Left lung (tissue), 10 donors: Measurements from ENCODE around the gene SMIM32. TPM values are rescaled to one million over a fixed set of nuclear protein-coding genes. Genes with fewer than 3 reads are reported as not detected.

Experiments
- ATAC-seq: fragments of 200-7000 bp; cut with Tn5 transposase; one replicate; pipeline ENCODE4 v1.9.1; 2020; ENCODE audit warnings: moderate library complexity
- DNase-seq, 4 donors: peaks; one replicate each; pipeline ENCODE4 v3.0.0-alpha.2; 2013 to 2020
- H3K27ac ChIP-seq, 2 donors: fragments of 200-600 bp; sonication (generic) in 1 of 2; one replicate each; pipeline versions ENCODE4 v1.5.0 to v1.8.0; 2020 to 2021
- H3K27me3 ChIP-seq, 2 donors: fragments of 200-600 bp; sonication (generic) in 1 of 2; one replicate each; pipeline versions ENCODE4 v1.5.0 to v1.8.0; 2020 to 2021
- H3K36me3 ChIP-seq, 2 donors: fragments of 200-600 bp; sonication (generic) in 1 of 2; one replicate each; pipeline versions ENCODE4 v1.5.0 to v1.8.0; 2020 to 2021
- H3K4me1 ChIP-seq, 2 donors: fragments of 200-600 bp; one replicate each; pipeline ENCODE4 v1.8.0; 2021
- H3K4me3 ChIP-seq, 2 donors: fragments of 200-600 bp; sonication (generic) in 1 of 2; one replicate each; pipeline versions ENCODE4 v1.5.0 to v1.8.0; 2020 to 2021; ENCODE audit warnings: mild to moderate bottlenecking in 1 of 2
- H3K9me3 ChIP-seq, 2 donors: fragments of 200-600 bp; sonication (generic) in 1 of 2; one replicate each; pipeline versions ENCODE4 v1.5.0 to v1.8.0; 2020 to 2021
- intact Hi-C, 2 donors: fragments of 100-400 bp; cut with DNase I; formaldehyde crosslinking; loops; one replicate each; pipeline versions ENCODE4 v1.11.2 to v1.14.2; 2022
- polyA plus RNA-seq, 6 donors: library from polyadenylated mRNA; unstranded; fragments of 120-200 nt; gene quantifications; one replicate each; pipeline ENCODE4 v1.2.1, GENCODE V29; 2013; ENCODE audit not compliant: insufficient read length in 6 of 6
- total RNA-seq, 2 donors: library from RNA; stranded (reverse); fragmentation: NEBNext Ultra II Directional; extraction: Animal tissue kit (Norgen Biotek cat#: 25700); gene quantifications; one replicate each; pipeline ENCODE4 v1.2.1, GENCODE V29; 2021
- TF ChIP-seq, protein P1 (sequence below), 2 donors: fragments of 200-600 bp; sonication (generic) in 1 of 2; IDR thresholded peaks; one replicate each; pipeline versions ENCODE4 v1.5.0 to v1.8.0; 2021; ENCODE audit warnings: antibody characterized with exemption in 2 of 2
- donor health status: DM: no; HTN: yes; CAD: no.
- donor health status: DM: no; HTN: no; CAD: no.

The SMIM32 gene
- total and polyA plus RNA-seq, 8 donors: 0.23 to 0.61 (median 0.49) TPM; not detected in 2

DNA sequence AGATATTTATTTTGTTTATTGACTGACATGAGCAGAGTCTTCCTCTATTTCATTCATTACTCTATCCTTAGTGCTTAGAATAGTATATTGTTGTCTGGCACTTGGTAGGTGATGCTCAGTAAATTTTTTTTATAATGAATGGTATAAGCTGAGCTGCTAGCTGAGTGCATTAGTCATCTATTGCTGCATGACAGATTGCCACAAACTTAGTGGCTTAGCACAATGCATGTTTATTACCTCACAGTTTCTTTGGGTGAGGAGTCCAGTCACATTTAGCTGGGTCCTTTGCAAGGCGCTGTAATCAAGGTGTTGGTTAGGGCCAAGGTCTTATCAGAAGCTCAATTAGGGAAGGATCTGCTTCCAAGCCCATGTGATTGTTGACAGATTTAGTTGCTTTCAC is 37.2 kb downstream of the SMIM32 start:
- Histone ChIP-seq H3K27me3 (no peaks in the 10 kb centered on the region), H3K9me3 (no peaks in the 10 kb centered on the region), H3K4me3 (no peak overlapping the region), H3K36me3 (peaks cover 0 to 40% of the 10 kb centered on the region in 2 donors), H3K27ac (no peak overlapping the region), H3K4me1 (peaks cover 0 to under 1% of the 10 kb centered on the region in 2 donors)
- ATAC-seq: no peak
- intact Hi-C loops: no loop called here
- DNase-seq: no peak
- TF ChIP-seq, protein P1, sequence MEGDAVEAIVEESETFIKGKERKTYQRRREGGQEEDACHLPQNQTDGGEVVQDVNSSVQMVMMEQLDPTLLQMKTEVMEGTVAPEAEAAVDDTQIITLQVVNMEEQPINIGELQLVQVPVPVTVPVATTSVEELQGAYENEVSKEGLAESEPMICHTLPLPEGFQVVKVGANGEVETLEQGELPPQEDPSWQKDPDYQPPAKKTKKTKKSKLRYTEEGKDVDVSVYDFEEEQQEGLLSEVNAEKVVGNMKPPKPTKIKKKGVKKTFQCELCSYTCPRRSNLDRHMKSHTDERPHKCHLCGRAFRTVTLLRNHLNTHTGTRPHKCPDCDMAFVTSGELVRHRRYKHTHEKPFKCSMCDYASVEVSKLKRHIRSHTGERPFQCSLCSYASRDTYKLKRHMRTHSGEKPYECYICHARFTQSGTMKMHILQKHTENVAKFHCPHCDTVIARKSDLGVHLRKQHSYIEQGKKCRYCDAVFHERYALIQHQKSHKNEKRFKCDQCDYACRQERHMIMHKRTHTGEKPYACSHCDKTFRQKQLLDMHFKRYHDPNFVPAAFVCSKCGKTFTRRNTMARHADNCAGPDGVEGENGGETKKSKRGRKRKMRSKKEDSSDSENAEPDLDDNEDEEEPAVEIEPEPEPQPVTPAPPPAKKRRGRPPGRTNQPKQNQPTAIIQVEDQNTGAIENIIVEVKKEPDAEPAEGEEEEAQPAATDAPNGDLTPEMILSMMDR (IDR thresholded peaks at IDR 0.05): no peak

DNA sequence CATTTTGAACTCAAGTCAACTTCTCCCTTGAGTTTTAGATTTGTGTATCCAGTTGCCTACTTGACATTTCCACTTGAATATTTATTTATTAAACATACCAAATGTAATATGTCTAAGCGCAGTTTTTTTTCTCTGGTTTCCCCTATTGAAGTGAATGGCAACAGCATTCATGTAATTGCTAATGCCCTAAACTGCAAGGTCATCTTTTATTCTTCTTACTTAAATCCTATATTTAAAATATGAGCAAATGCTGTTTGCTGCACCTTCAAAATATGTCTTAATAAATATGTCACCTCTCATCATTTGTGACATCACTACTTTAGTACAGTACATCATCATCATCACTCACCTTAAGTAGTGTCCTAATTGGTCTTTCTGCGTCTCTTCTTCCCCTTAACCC is 37.9 kb downstream of the SMIM32 start:
- ATAC-seq (no peak), DNase-seq (no peak)
- no peaks in the 10 kb centered on the region for H3K9me3 ChIP-seq
- peaks cover 0 to 40% of the 10 kb centered on the region in 2 donors for H3K36me3 ChIP-seq
- H3K4me3 ChIP-seq: no peak overlapping the region
- no peak overlapping the region for H3K27ac ChIP-seq
- intact Hi-C loops: no loop called here
- H3K27me3 ChIP-seq: no peaks in the 10 kb centered on the region
- H3K4me1 ChIP-seq: peaks cover 0 to 7% of the 10 kb centered on the region in 2 donors
- TF ChIP-seq, protein P1 (IDR thresholded peaks at IDR 0.05): no peak

DNA sequence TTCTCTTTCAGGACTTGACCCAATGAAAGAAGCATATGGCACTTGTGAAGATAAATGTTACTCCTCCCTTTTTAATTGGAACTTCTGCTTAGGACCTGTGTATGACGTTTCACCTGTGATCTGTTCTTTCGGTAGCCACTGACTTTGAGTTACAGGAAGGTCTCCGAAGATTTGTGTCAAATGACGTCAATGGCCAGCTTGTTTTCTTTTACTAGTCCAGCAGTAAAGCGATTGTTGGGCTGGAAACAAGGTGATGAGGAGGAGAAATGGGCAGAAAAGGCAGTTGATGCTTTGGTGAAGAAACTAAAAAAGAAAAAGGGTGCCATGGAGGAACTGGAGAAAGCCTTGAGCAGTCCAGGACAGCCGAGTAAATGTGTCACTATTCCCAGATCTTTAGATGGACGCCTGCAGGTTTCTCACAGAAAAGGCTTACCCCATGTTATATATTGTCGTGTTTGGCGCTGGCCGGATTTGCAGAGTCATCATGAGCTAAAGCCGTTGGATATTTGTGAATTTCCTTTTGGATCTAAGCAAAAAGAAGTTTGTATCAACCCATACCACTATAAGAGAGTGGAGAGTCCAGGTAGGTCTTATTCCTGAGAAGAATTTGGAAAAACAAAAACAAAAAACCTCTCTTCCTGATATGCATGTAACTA is 39.3 kb downstream of the SMIM32 start:
- no peak for ATAC-seq
- intact Hi-C loops: no loop called here
- TF ChIP-seq, protein P1 (IDR thresholded peaks at IDR 0.05): no peak

DNA sequence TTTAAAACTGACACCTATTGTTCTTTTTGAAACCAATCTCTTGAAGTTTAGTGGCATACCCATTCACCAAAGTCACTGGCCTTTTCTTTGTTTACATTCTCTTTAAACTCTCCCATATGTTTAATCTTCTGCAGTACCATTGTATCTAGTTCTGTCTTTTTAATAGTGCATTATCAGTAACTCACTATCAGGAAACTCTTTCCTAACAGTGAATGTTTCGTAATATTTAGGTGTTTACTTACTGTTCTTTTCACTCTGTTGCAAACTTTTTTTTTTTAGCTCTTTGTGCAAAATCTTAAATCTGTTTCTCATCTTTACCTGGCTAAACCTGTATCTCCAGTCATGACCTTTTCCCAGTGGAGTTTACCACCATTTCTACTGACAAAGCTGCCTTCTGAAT is 43.1 kb downstream of the SMIM32 start:
- TF ChIP-seq, protein P1 (IDR thresholded peaks at IDR 0.05): no peak
- no peak for DNase-seq
- H3K36me3 ChIP-seq: peaks cover 0 to 25% of the 10 kb centered on the region in 2 donors
- peak; percentile 30 for ATAC-seq
- H3K4me1 ChIP-seq: peaks cover 0 to 16% of the 10 kb centered on the region in 2 donors
- no peak overlapping the region for H3K4me3 ChIP-seq
- no peak overlapping the region for H3K27ac ChIP-seq
- no peaks in the 10 kb centered on the region for H3K9me3 ChIP-seq
- H3K27me3 ChIP-seq: no peaks in the 10 kb centered on the region
- intact Hi-C loops: no loop called here

More for the DNA sequence above, 39.3 kb downstream of the SMIM32 start:
- no peaks in the 10 kb centered on the region for H3K9me3 ChIP-seq
- H3K27me3 ChIP-seq: no peaks in the 10 kb centered on the region
- no peak overlapping the region for H3K4me3 ChIP-seq
- peaks cover 0 to 40% of the 10 kb centered on the region in 2 donors for H3K36me3 ChIP-seq
- no peak for DNase-seq
- peaks cover 0 to 16% of the 10 kb centered on the region in 2 donors for H3K4me1 ChIP-seq
- no peak overlapping the region for H3K27ac ChIP-seq

DNA sequence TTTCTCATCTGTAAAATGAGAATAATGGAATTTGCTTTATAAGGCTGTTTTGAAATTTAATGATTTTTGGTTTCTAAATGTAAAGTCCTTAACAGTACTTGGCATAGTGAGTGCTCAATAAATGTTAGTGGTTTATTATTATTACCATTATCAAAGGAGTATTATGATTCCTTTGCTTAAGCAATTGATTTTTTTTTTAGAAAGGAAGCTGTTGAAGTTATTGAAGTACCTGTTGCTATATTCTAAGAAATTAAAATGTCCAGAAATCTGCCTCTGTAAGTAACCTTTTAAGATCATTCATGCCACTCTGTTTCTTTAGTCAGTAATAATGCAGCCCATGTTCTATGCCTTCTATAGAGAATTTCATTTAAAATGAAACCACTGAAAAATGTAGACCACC is 45.3 kb downstream of the SMIM32 start:
- Histone ChIP-seq H3K27me3 (no peaks in the 10 kb centered on the region), H3K27ac (no peak overlapping the region), H3K9me3 (no peaks in the 10 kb centered on the region), H3K36me3 (peaks cover 0 to 3% of the 10 kb centered on the region in 2 donors), H3K4me1 (peaks cover 0 to 24% of the 10 kb centered on the region in 2 donors), H3K4me3 (no peak overlapping the region)
- TF ChIP-seq, protein P1 (IDR thresholded peaks at IDR 0.05): no peak
- ATAC-seq: no peak
- intact Hi-C loops: no loop called here
- DNase-seq: no peak
